D721Med (cell line): ENCODE data around the gene ZNF683.

Experiments
- DNase-seq: peaks from one replicate; pipeline ENCODE4 v3.0.0; 2011; ENCODE audit warnings: low spot score; ENCODE audit not compliant: insufficient read length
- FAIRE-seq: peaks from 2 replicates; lab custom pipeline; 2011; peaks lifted over from hg19 to GRCh38; lab: Jason Lieb, UNC
- CTCF ChIP-seq: IDR thresholded peaks from 2 replicates; pipeline ENCODE4 v1.5.1; 2012; ENCODE audit warnings: mild to moderate bottlenecking, control low read depth; ENCODE audit not compliant: insufficient read depth; ENCODE audit errors: missing control alignments

ZNF683 gene

GRCh38 chr1:26346274-26347033 is 26.1 kb downstream of the ZNF683 start:
- DNase-seq (no peak), FAIRE-seq (no peak)
- no peak for TF ChIP-seq CTCF

GRCh38 chr1:26345718-26346117 is 26.8 kb downstream of the ZNF683 start:
- no peak for DNase-seq
- no peak for FAIRE-seq
- no peak for TF ChIP-seq CTCF

GRCh38 chr1:26344147-26344920 is 28.2 kb downstream of the ZNF683 start:
- no peak for TF ChIP-seq CTCF
- DNase-seq (no peak), FAIRE-seq (no peak)

GRCh38 chr1:26340047-26340481 is 32.5 kb downstream of the ZNF683 start:
- TF ChIP-seq CTCF: no peak

GRCh38 chr1:26338670-26339069 is 33.9 kb downstream of the ZNF683 start:
- no peak for FAIRE-seq
- no peak for TF ChIP-seq CTCF
- DNase-seq: no peak

More at GRCh38 chr1:26340047-26340481, 32.5 kb downstream of the ZNF683 start:
- FAIRE-seq (no peak), DNase-seq (no peak)

GRCh38 chr1:26337625-26338024 is 34.9 kb downstream of the ZNF683 start:
- DNase-seq (no peak), FAIRE-seq (no peak)
- TF ChIP-seq CTCF: no peak

GRCh38 chr1:26337206-26337535 is 35.4 kb downstream of the ZNF683 start:
- DNase-seq (no peak), FAIRE-seq (no peak)
- TF ChIP-seq CTCF: no peak
